A673 (cell line): Measurements from ENCODE around the gene MMP1.

Experiments
- EZH2 ChIP-seq: fragments of 200-600 bp; sonication (generic); IDR thresholded peaks from 2 replicates; pipeline ENCODE4 v1.6.1; 2017; ENCODE audit warnings: borderline replicate concordance, low read depth, mild to moderate bottlenecking, mixed read lengths, antibody characterized with exemption, low read length; ENCODE audit not compliant: poor library complexity, severe bottlenecking
- TF ChIP-seq, protein P1 (sequence below): fragments of 300-800, 200-600 bp; sonication (generic); conservative IDR thresholded peaks from 2 replicates; pipeline ENCODE4 v1.5.1; 2017; ENCODE audit warnings: low read depth, mild to moderate bottlenecking, antibody characterized with exemption, low read length, moderate library complexity, mixed read lengths

DNA sequence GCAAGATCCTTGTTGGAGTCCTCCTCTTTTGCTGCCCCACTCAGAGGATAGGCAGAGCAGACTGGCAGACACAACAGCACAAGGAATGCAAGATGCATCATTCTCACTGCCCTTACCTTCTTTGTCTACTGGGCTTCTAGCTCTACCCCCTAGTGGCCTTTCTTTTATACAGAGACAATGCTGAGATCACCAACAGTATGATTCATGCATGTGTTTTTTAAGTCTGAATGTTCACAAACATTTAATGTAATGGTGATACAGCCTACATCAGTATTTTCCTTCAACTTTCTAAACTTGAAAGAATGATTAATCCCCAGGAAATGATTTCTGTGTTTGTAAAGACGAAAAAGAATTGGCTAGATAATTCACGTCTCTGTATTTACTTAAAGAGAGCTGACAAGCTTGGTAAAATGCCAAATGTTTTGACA is 17.5 kb downstream of the MMP1 start, which contains the start of gene MMP10:
- TF ChIP-seq, protein P1, sequence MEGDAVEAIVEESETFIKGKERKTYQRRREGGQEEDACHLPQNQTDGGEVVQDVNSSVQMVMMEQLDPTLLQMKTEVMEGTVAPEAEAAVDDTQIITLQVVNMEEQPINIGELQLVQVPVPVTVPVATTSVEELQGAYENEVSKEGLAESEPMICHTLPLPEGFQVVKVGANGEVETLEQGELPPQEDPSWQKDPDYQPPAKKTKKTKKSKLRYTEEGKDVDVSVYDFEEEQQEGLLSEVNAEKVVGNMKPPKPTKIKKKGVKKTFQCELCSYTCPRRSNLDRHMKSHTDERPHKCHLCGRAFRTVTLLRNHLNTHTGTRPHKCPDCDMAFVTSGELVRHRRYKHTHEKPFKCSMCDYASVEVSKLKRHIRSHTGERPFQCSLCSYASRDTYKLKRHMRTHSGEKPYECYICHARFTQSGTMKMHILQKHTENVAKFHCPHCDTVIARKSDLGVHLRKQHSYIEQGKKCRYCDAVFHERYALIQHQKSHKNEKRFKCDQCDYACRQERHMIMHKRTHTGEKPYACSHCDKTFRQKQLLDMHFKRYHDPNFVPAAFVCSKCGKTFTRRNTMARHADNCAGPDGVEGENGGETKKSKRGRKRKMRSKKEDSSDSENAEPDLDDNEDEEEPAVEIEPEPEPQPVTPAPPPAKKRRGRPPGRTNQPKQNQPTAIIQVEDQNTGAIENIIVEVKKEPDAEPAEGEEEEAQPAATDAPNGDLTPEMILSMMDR, result peak; percentile 73
- no peak for TF ChIP-seq EZH2
